Fibroblast of the conjunctiva (primary cell): ENCODE results near the gene CAPN15.
A peak's percentile ranks its signal among the peaks of the same experiment; 100 is the strongest.
"Not testable (repeated sequence)": the region's sequence is repeated elsewhere in the genome, so short reads cannot be mapped to it uniquely, and the experiment has no call there.

ENCODE experiments used
- DNase-seq: peaks from one replicate; pipeline ENCODE4 v3.0.0-alpha.2; 2010; ENCODE audit warnings: low read depth

The CAPN15 gene

GRCh38 chr16:527015-527903, at the start of gene CAPN15:
CAPN15 (plus strand) TSS chr16:527712; CDS start chr16:546839, 19,127 bp downstream.
- DNase-seq, result peak; percentile 70

DNA sequence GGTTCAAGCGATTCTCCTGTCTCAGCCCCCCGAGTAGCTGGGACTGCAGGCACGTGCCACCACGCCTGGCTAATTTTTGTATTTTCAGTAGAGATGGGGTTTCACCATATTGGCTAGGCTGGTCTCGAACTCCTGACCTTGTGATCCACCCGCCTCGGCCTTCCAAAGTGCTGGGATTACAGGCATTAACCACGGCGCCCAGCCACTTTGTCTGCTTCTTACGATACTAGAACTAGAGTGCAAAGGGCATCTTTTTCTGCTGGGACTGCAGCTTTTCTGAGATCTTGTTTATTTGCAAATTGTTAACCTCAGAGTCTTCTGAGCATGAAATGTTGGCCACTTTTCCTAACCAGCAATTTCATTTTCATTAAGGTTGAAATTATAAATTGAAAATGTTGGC, 49.2 kb upstream of the CAPN15 start:
- not testable (repeated sequence) for DNase-seq

- DNase-seq, result no peak
Observed at GRCh38 chr16:482468-483185, 44.9 kb upstream of the CAPN15 start.

GRCh38 chr16:483341-484075, 44.0 kb upstream of the CAPN15 start:
- no peak for DNase-seq

DNA sequence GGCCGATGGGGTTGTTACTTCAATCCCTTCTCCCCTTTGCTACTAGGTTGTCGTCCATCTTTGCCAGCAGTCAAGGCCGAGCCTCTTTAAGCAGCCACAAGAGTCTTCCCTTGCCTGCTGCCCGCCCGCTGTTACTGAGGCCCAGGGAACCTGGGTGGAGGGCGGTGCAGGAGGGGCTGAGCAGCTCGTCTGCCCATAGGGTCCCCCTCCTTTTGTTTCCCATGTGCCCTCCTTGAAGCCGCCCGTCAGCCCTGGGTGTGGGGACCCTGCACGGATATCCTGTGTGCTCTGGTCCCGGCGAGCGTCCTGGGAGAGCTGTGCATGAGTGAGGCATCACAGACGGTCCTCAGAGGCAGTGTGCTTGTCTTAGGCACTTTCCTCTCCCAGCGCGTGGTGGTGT, 37.9 kb upstream of the CAPN15 start:
- DNase-seq, result no peak

DNA sequence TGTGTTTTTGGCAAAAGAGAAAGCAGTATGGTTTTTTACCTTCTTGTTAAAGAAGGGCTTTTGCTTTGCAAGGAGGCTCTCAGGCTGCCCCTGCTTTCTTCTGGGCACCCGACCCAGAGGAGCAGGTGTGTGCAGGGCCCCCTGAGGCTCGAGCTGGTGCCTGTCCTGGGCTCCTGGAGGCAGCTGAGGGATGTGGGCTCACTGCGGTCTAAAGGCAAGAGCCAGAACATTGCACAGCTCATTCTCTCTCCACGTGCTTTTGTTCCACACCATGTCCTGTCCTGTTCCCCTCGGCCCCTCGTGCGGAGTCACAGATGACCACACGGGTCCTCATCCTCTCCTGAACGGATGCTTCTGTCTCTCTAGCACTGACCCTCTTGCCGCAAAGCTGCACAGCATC, 36.7 kb upstream of the CAPN15 start:
- DNase-seq, result no peak

DNA sequence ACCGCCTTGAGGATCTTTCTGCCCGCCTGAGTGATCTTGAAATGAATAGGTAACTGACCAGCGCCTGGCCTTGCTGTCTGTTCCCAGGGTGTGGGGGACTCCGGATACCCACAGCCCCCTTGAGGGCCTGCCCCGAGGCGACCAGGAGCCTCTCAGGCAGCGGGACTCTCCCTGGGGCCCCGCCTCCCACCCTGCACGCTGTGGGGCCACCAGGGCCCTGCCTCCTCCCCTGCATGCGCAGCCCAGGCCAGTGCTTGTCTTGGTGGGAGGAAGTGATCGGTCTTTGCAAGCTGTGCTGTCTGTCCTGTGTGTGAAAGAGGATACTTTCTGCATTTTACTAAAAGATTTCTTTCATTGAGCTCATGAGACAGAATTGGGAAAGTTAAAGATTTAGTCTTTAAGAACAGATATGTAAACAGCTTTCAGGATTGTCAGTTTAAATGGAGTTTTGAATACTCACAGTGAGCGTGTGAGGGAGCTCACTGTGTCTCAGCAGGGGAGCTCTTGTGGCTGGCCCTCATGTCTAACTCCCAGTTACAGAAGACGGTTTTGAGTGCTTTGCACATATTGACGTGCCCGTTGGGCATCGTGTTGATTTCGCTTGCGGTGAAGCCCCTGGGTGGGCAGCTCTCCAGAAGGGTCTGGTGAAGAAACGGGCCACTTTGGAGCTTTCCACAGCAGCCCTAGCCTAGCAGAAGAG, 36.1 kb upstream of the CAPN15 start:
- no peak for DNase-seq

DNA sequence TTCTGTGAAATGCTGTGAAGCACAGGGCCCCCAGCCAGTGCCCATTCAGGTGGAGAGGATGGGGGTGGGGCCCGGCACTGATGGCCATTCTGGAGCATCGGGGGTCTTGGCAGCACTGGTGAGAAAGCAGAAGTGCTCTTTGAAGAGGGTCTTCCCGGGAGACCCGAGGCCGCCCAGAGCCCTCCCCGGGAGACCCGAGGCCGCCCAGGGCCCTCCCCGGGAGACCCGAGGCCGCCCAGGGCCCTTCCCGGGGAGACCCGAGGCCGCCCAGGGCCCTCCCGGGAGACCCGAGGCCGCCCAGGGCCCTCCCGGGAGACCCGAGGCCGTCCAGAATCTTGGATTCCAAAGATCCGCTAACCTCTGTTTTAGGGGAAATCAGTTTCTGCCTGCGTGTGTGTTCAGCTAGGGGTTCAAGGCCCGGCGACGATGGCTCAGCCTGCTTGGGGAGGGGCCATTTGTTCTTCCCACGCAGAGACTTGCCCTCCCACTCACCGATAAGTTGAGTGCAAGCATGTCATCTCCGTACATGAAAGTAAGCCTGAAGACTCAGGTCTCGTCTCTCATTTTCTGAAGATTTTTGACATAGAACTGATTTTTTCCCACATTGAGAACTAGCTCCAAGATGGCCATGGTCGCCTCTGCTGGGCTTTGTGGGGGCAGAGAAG, 35.2 kb upstream of the CAPN15 start:
- no peak for DNase-seq

- DNase-seq, result not testable (repeated sequence)
Observed at GRCh38 chr16:494676-495075, 32.8 kb upstream of the CAPN15 start.

- peak; percentile 10 for DNase-seq
Observed at GRCh38 chr16:495127-495748, 32.3 kb upstream of the CAPN15 start.

DNA sequence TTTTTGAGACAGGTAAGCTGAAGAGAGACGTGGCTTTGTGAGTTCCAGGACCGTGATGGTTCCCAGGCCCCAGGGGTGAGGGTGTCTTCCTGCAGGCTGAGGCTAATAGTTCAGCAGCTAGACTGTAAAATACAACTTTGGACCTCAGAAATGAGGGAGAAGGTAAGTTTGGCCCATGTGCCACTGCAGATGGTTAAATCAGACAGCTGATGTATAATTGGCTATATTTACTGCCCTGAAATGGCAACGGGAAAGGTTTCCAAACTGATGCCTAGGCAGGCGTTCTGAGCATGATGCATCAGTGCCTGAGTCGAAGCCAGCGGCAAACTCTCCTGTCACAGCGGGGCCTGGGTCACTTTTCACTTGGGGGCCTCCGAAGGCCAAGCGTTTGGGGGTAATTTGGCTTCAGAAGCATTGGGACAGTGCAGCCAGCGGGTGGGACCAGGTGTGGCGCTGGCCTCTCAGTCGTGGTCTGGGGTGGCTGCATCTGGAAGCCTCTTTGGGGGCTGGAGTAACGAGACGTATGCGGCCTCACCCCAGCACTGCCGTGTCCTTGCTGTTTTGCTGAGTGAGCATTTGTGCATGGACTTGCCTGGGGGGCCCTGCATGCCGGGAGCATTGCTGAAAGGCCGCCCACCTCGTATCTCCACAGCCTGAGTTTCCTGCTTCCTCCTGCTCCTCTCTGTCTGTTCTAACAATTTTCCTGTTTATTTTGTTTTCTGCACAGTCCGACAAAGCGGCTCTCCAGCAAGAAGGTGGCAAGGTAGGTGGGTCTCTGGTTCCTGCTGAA, 31.2 kb upstream of the CAPN15 start:
- no peak for DNase-seq

- no peak for DNase-seq
Observed at GRCh38 chr16:497258-497657, 30.3 kb upstream of the CAPN15 start.

DNA sequence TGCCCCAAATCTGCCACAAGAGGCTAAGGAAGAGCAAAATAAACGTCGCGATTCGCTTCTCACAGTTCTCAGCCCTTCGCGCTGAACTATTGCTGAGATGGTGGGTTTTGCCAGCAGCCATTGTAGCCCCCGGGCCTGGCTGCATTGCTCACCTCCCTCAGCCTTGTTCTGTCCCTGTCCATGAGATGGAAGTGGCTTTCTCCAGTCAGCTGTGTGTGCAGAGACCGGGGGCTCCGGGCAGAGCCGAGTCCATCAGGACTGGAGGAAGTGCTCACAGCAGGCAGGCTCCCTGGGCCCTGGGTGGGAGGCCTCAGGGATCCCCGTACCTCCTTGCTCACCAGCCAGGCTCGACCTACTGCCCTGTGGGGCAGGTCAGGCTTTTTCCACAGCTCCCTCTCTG, 27.6 kb upstream of the CAPN15 start:
- DNase-seq, result no peak

- DNase-seq, result no peak
Observed at GRCh38 chr16:500709-501108, 26.8 kb upstream of the CAPN15 start.

- DNase-seq, result no peak
Observed at GRCh38 chr16:502179-502943, 25.2 kb upstream of the CAPN15 start.

- DNase-seq, result no peak
Observed at GRCh38 chr16:503150-504071, 24.1 kb upstream of the CAPN15 start.

GRCh38 chr16:505479-506245, 21.9 kb upstream of the CAPN15 start:
- no peak for DNase-seq

GRCh38 chr16:506246-506546, 21.3 kb upstream of the CAPN15 start:
- DNase-seq, result no peak
